ENCODE results near the gene EREG.

DNA sequence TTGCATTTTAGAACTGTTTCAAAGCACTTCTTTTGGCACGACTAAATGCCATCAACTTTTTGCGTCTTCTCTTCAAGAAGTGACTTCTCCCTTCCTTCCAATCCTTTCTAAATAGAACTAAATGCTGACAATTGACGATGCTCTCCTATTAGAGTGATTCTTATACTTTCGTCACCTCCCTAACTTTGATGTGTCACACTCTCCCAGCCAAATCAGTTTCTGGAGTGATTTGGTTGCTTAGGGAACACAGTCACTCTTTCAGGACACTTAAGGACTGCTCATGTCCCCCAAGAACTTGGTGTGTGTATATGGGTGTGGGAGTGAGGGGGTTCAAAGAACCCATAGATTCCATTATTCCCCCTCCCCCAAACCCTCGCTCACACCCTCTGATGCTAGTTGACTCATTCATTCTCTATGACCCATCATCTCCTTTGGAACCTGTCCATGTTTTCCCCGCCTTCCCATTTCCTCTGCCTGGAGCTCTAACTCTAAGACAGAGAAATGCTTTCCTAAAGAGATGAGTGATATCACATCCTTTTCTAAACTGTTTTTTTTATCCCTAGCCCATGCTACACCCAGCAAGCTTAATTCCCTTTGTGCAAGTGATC lies 53.2 kb downstream of the EREG start:
- no peak for TF ChIP-seq SMC3 (IDR thresholded peaks at IDR 0.05; ENCODE audit: low read depth, low read length)
- no peak for TF ChIP-seq FOXJ3 (CRISPR knock-in tag; IDR thresholded peaks at IDR 0.05)
- TF ChIP-seq NRF1 (IDR thresholded peaks at IDR 0.05; ENCODE audit: low read depth, low read length), result no peak
- no peak for TF ChIP-seq TAF1 (IDR thresholded peaks at IDR 0.05; ENCODE audit: borderline replicate concordance, low read depth, low read length)
- TF ChIP-seq, protein P1, sequence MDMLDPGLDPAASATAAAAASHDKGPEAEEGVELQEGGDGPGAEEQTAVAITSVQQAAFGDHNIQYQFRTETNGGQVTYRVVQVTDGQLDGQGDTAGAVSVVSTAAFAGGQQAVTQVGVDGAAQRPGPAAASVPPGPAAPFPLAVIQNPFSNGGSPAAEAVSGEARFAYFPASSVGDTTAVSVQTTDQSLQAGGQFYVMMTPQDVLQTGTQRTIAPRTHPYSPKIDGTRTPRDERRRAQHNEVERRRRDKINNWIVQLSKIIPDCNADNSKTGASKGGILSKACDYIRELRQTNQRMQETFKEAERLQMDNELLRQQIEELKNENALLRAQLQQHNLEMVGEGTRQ (IDR thresholded peaks at IDR 0.05; ENCODE audit: borderline replicate concordance, low read depth, low read length), result no peak
- TF ChIP-seq, protein P2, sequence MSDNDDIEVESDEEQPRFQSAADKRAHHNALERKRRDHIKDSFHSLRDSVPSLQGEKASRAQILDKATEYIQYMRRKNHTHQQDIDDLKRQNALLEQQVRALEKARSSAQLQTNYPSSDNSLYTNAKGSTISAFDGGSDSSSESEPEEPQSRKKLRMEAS (IDR thresholded peaks at IDR 0.05; ENCODE audit: low read depth), result no peak
- TF ChIP-seq RAD21 (IDR thresholded peaks at IDR 0.05; ENCODE audit: low read length), result no peak
